OCI-LY7 (cell line): ENCODE measurements around the gene MARCHF11. TPM values are rescaled to one million over a fixed set of nuclear protein-coding genes. Genes with fewer than 3 reads are reported as not detected.

Experiments used
- BruUV-seq: library from RNA; stranded (reverse); fragments of 400-500 nt; replicated peaks from 2 replicates; lab custom pipeline; 2021; lab: Mats Ljungman, UMichigan
- CTCF ChIA-PET: fragments of 300-600 bp; sonication (Branson Sonifier 250); formaldehyde crosslinking; loops from one replicate; lab custom pipeline; 2022; ENCODE audit warnings: antibody characterized with exemption; ENCODE audit not compliant: unreplicated experiment; lab: Charles Lee
- POLR2A ChIA-PET: fragments of 300-600 bp; sonication (Branson Sonifier 250); formaldehyde crosslinking; loops from one replicate; lab custom pipeline; 2022; ENCODE audit warnings: antibody characterized with exemption; lab: Charles Lee
- DNase-seq: peaks from one replicate; pipeline ENCODE4 v3.0.0-alpha.2; 2015; ENCODE audit warnings: low spot score
- H2AFZ ChIP-seq: fragments of 200-600 bp; sonication (generic), shearing (Covaris generic); 2 replicates; pipeline ENCODE4 v1.6.1; 2014; ENCODE audit warnings: mild to moderate bottlenecking, antibody characterized with exemption, low read length, moderate library complexity
- H3K27ac ChIP-seq: fragments of 200-600 bp; sonication (generic); 2 replicates; pipeline ENCODE4 v1.5.1; 2014; ENCODE audit warnings: mixed run types, low read depth, mild to moderate bottlenecking, moderate library complexity, low read length, inconsistent platforms; ENCODE audit not compliant: poor library complexity, severe bottlenecking
- H3K36me3 ChIP-seq: fragments of 200-600 bp; sonication (generic); 2 replicates; pipeline ENCODE4 v1.6.1; 2014; ENCODE audit warnings: mild to moderate bottlenecking, antibody characterized with exemption, low read length, moderate library complexity, mixed read lengths; ENCODE audit not compliant: insufficient read depth
- H3K4me1 ChIP-seq: fragments of 200-600 bp; sonication (generic); 2 replicates; pipeline ENCODE4 v1.5.1; 2014; ENCODE audit warnings: mild to moderate bottlenecking, low read length; ENCODE audit not compliant: insufficient read depth, poor library complexity, severe bottlenecking
- H3K4me2 ChIP-seq: fragments of 200-600 bp; sonication (generic); 2 replicates; pipeline ENCODE4 v1.6.1; 2014; ENCODE audit warnings: mild to moderate bottlenecking, low read length
- H3K4me3 ChIP-seq: fragments of 200-600 bp; sonication (generic); 2 replicates; pipeline ENCODE4 v1.5.1; 2014; ENCODE audit warnings: mild to moderate bottlenecking, low read depth, low read length; ENCODE audit not compliant: poor library complexity, severe bottlenecking
- H3K79me2 ChIP-seq: fragments of 200-600 bp; sonication (generic); 2 replicates; pipeline ENCODE4 v1.6.1; 2016; ENCODE audit warnings: low read depth, mild to moderate bottlenecking, low read length, moderate library complexity, mixed read lengths; ENCODE audit not compliant: insufficient read depth
- H3K9me2 ChIP-seq: fragments of 200-600 bp; sonication (generic); 2 replicates; pipeline ENCODE4 v1.6.1; 2016; ENCODE audit warnings: mild to moderate bottlenecking, low read length, mixed read lengths; ENCODE audit not compliant: insufficient read depth
- H3K9me3 ChIP-seq: fragments of 200-600 bp; sonication (generic); 2 replicates; pipeline ENCODE4 v1.6.1; 2014; ENCODE audit warnings: mild to moderate bottlenecking, mixed run types, low read length, mixed read lengths
- H4K20me1 ChIP-seq: fragments of 200-600 bp; sonication (generic); 2 replicates; pipeline ENCODE4 v1.6.1; 2014; ENCODE audit warnings: mild to moderate bottlenecking, antibody characterized with exemption, low read length, moderate library complexity, mixed read lengths; ENCODE audit not compliant: insufficient read depth
- CTCF ChIP-seq: fragments of 200-600 bp; sonication (generic); conservative IDR thresholded peaks from 2 replicates; pipeline ENCODE4 v1.5.1; 2014; ENCODE audit warnings: mild to moderate bottlenecking, antibody characterized with exemption, low read length, moderate library complexity, mixed read lengths
- EZH2phosphoT487 ChIP-seq: fragments of 200-600 bp; sonication (generic); IDR thresholded peaks from 2 replicates; pipeline ENCODE4 v1.6.1; 2018; ENCODE audit warnings: low read depth, borderline replicate concordance, mild to moderate bottlenecking, mixed run types, antibody characterized with exemption, low read length, moderate library complexity, mixed read lengths
- intact Hi-C: fragments of 100-400 bp; cut with micrococcal nuclease; formaldehyde crosslinking; loops from one replicate; pipeline ENCODE4 v1.10.0; 2022; ENCODE audit not compliant: unreplicated experiment
- total RNA-seq, 2 experiments: library from RNA; depleted of rRNA in 1 of 2; stranded (reverse); fragments of >200 nt in 1 of 2; shearing (Covaris generic) in 1 of 2; gene quantifications; 2 replicates each; pipeline ENCODE4 v1.2.3, GENCODE V29; 2014 to 2022

MARCHF11 gene
- total RNA-seq, 2 experiments from 2014 or later: not detected

- TF ChIP-seq CTCF: no peak
- TF ChIP-seq EZH2phosphoT487: no peak
- Histone ChIP-seq H3K9me2 (no peaks in the 10 kb centered on the region), H3K4me3 (no peak overlapping the region), H2AFZ (no peak overlapping the region), H3K9me3 (no peaks in the 10 kb centered on the region), H3K79me2 (no peaks in the 10 kb centered on the region), H3K36me3 (no peaks in the 10 kb centered on the region), H4K20me1 (no peaks in the 10 kb centered on the region; the same call in 1 of the 2 replicates), H3K27ac (no peak overlapping the region), H3K4me2 (no peak overlapping the region), H3K4me1 (no peaks in the 10 kb centered on the region)
- POLR2A ChIA-PET: no interaction called here
- no TSS peak for BruUV-seq
- DNase-seq: no peak
- intact Hi-C loops: no loop called here
- CTCF ChIA-PET: no interaction called here
Measured at GRCh38 chr5:16074358-16074757, 105.2 kb downstream of the MARCHF11 start.

GRCh38 chr5:16072616-16073015 lies 107.0 kb downstream of the MARCHF11 start:
- Histone ChIP-seq H3K79me2 (no peaks in the 10 kb centered on the region), H3K4me3 (no peak overlapping the region), H2AFZ (no peak overlapping the region), H4K20me1 (no peaks in the 10 kb centered on the region; the same call in 1 of the 2 replicates), H3K4me2 (no peak overlapping the region), H3K27ac (no peak overlapping the region), H3K9me3 (no peaks in the 10 kb centered on the region), H3K9me2 (no peaks in the 10 kb centered on the region), H3K36me3 (no peaks in the 10 kb centered on the region), H3K4me1 (no peaks in the 10 kb centered on the region)
- DNase-seq: no peak
- no TSS peak for BruUV-seq
- TF ChIP-seq CTCF (no peak), EZH2phosphoT487 (no peak)
- ChIA-PET POLR2A (interaction anchor here (0.6 kb wide), 1 partner anchor 842 kb away, joined by 3 read pairs; no protein-coding TSS in a partner anchor), CTCF (no interaction called here)
- intact Hi-C loops: no loop called here

GRCh38 chr5:16067415-16067814 lies 112.2 kb downstream of the MARCHF11 start:
- Histone ChIP-seq H3K79me2 (no peaks in the 10 kb centered on the region), H4K20me1 (no peaks in the 10 kb centered on the region), H3K27ac (no peak overlapping the region), H3K9me3 (no peaks in the 10 kb centered on the region), H3K4me2 (no peak overlapping the region), H2AFZ (no peak overlapping the region), H3K4me1 (no peaks in the 10 kb centered on the region), H3K36me3 (no peaks in the 10 kb centered on the region), H3K9me2 (no peaks in the 10 kb centered on the region), H3K4me3 (no peak overlapping the region)
- intact Hi-C loops: no loop called here
- DNase-seq: no peak
- ChIA-PET CTCF (no interaction called here), POLR2A (no interaction called here)
- no peak for TF ChIP-seq CTCF
- BruUV-seq: no TSS peak
